ENCODE measurements around the gene RIN1.
A peak's percentile ranks its signal among the peaks of the same experiment; 100 is the strongest.

Gene RIN1

DNA sequence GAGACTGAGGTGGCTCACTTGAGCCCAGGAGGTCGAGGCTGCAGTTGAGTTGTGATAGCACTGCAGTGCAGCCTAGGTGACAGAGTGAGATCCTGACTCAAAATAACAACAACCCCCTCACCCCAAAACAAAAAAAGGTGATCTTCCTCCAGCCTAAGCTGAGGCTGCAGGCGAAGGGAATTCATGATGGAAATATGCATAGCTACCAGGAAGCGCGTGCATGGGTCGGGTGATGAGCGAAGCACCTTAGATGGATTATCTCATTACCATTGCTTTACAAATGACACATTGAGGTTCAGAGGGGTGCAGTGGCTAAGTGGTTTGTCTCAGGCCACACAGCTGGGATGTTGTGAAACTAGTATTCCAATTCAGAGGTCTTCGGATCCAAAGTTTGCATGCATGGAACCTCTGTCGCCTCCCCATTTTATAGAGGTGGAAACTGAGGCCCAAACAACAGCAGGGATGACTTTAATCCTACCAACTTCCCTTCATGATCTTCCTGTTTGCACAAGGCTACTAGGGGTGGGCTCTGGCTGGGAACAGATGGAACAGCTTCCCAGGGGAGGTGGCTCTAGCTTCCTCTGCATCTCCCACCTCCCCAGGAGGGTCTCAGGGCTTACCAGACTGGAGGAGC lies 30.7 kb upstream of the RIN1 start:
- no peak for TF ChIP-seq CTCF (IDR thresholded peaks at IDR 0.05)

GRCh38 chr11:66365711-66366619 lies 29.7 kb upstream of the RIN1 start:
- no peak for TF ChIP-seq CTCF (IDR thresholded peaks at IDR 0.05)

- TF ChIP-seq CTCF (IDR thresholded peaks at IDR 0.05), result no peak
Observed at GRCh38 chr11:66365166-66365565, 28.9 kb upstream of the RIN1 start.

DNA sequence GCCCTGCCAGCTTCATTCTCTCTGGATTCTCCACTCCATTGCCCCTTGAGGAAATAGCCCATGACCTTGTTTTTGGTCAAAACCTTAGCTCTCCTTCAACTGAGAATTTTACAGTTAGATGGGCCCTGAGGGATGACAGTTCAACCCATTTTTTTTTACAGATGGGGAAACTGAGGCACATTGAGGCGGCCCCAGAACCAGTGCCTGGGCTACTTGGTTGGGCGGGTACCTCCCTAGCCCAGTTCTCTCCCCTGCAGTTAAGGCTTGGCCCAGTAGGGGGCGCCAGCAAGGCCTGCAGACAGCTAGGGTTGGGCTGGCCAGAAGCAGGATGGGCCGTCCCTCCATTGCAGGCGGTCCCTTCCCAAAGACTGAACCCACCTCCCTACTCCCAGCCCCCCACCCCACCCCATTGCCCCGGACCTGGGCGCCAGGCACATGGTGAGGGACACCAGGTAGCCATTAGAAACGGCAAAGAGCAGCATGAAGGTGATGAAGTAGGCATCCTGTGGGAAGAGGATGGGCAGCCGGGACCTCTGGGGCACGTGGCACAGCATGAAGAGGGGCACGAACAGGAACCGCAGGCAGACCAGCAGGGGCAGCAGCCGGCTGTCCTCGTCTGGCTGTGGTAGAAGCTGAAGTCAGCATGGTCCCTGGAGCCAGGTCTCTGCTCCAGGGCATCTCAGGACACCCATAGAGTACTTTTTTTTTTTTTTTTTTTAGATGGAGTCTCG lies 27.7 kb upstream of the RIN1 start:
- TF ChIP-seq CTCF (IDR thresholded peaks at IDR 0.05), result peak; percentile 91

- TF ChIP-seq CTCF (IDR thresholded peaks at IDR 0.05), result no peak
Observed at GRCh38 chr11:66363187-66363601, 27.0 kb upstream of the RIN1 start.

DNA sequence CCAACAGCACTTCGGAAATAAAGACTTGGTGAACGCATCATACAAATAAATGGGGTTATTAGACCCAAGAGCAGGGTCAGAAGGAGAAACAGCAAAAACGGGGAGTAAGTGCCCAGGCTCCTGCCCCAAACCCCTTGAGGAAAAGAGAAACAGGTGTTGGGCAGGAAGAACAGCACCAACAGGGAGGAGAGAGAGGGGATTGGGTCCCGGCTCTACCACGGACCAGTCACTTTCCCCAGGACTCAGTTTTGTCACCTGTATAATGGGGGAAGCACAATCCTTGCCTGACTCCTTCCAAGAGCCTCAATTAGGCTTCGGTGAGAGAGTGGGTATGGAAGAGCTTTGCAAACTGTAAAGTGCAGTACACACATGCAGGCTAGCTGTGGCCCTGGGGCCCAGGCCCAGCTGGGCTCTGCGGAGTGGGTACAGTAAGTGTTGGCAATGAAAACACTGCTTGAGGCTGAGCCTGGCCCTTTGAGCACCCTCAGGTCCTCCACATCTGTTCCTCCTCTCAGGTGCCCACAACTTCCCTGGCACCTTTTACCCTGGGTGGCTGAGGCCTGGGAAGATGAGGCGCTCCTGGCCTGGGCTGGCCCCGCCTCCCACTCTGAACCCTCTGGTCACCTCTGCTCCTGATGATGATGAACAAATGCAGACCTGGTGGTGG lies 26.4 kb upstream of the RIN1 start:
- no peak for TF ChIP-seq CTCF (IDR thresholded peaks at IDR 0.05)

DNA sequence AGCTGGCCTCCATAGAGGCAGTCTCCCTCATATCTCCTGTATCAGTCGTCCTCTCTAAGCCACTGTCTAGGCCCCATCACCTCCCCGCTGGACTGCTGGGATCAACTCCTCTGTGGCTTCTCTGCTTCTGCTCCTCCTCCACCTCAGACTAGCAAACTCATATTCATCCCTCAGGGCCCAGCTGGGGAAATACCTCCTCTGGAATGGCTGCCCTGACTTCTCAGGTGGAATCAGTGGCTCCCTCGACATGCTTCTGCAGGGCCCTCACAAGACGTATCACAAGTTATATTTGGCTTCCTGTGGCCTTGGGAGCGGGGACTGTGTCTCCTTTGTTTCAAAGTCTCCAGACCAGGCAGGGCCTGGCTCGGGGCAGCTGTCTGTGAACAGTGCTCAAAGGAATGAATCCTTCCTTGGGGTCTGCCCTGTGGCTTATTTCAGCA lies 25.3 kb upstream of the RIN1 start:
- no peak for TF ChIP-seq CTCF (IDR thresholded peaks at IDR 0.05)
